Heart right ventricle (tissue), 16 donors: ENCODE data around the gene CNTFR. TPM values are rescaled to one million over a fixed set of nuclear protein-coding genes. Genes with fewer than 3 reads are reported as not detected.

Experiments
- ATAC-seq, 8 donors: fragments of 200-7000 bp; cut with Tn5 transposase; one replicate each; pipeline ENCODE4 v1.9.1; 2020; ENCODE audit warnings: mild to moderate bottlenecking in 8 of 8, moderate library complexity in 8 of 8, moderate number of reproducible peaks in 1 of 8
- DNase-seq, 2 donors: peaks; one replicate each; pipeline ENCODE4 v3.0.0-alpha.2; 2020
- H3K27ac ChIP-seq, 10 donors: fragments of 200-600 bp; sonication (generic) in 2 of 10; one replicate each; pipeline versions ENCODE4 v1.5.0 to v1.8.0; 2020 to 2022; ENCODE audit warnings: mild to moderate bottlenecking in 3 of 10
- H3K27me3 ChIP-seq, 7 donors: fragments of 200-600 bp; one replicate each; pipeline ENCODE4 v1.8.0; 2021 to 2022; ENCODE audit warnings: mild to moderate bottlenecking in 2 of 7
- H3K36me3 ChIP-seq, 9 donors: fragments of 200-600 bp; sonication (generic) in 1 of 9; one replicate each; pipeline versions ENCODE4 v1.5.0 to v1.8.0; 2020 to 2022; ENCODE audit warnings: mild to moderate bottlenecking in 2 of 9
- H3K4me1 ChIP-seq, 9 donors: fragments of 200-600 bp; sonication (generic) in 1 of 9; one replicate each; pipeline versions ENCODE4 v1.5.0 to v1.8.0; 2020 to 2022; ENCODE audit warnings: mild to moderate bottlenecking in 4 of 9
- H3K4me3 ChIP-seq, 10 donors: fragments of 200-600 bp; sonication (generic) in 2 of 10; one replicate each; pipeline versions ENCODE4 v1.5.0 to v1.8.0; 2020 to 2022; ENCODE audit warnings: mild to moderate bottlenecking in 7 of 10, moderate library complexity in 2 of 10
- H3K9me3 ChIP-seq, 11 donors: fragments of 200-600 bp in 10 of 11; sonication (generic) in 2 of 11; one replicate each; pipeline versions ENCODE4 v1.5.0 to v1.8.0; 2013 to 2022; ENCODE audit warnings: mild to moderate bottlenecking in 2 of 11, control low read depth in 1 of 11, moderate library complexity in 1 of 11
- WGBS, 2 donors: extraction: QIAGEN DNeasy Blood & Tissue Kit; methylation state at CpG; one replicate each; pipeline ENCODE4 v1.1.7; 2013; ENCODE audit warnings: inconsistent platforms in 1 of 2; 5-methylcytosine and 5-hydroxymethylcytosine counted together
- intact Hi-C, 10 donors: fragments of 100-400 bp; cut with DNase I; formaldehyde crosslinking; loops; one replicate each; pipeline versions ENCODE4 v1.11.1 to v1.14.2; 2022
- polyA plus RNA-seq, 2 donors: library from polyadenylated mRNA; stranded (reverse); fragments of 200-250 nt; gene quantifications; one replicate each; pipeline ENCODE4 v1.2.3, GENCODE V29; 2013
- total RNA-seq, 10 donors: library from RNA; stranded (reverse); fragmentation: NEBNext Ultra II Directional in 3 of 10; extraction: Animal tissue kit (Norgen Biotek cat#: 25700) in 3 of 10; gene quantifications; one replicate each; pipeline versions ENCODE4 v1.2.1 to v1.2.4, GENCODE V29; 2021 to 2023
- TF ChIP-seq, protein P1 (sequence below), 9 donors: fragments of 200-600 bp; sonication (generic) in 2 of 9; IDR thresholded peaks; one replicate each; pipeline versions ENCODE4 v1.5.0 to v1.8.0; 2021 to 2022; ENCODE audit warnings: antibody characterized with exemption in 9 of 9, mild to moderate bottlenecking in 5 of 9, moderate library complexity in 1 of 9
- donor health status: Arrhythmogenic right ventricular cardiomyopathy.
- donor health status: ischemic (EF 13 %, LVEDD 7.1; RV severe dilation, severe dysfunction).
- donor health status: healthy with polysubstance abuse.
- donor health status: DM: no; HTN: yes; CAD: no.
- donor health status: DM: no; HTN: no; CAD: no.
- donor health status: ischemic (EF 25% LVEDD 6.9; RV normal size, moderate dysfunction).
- donor health status: ischemic (EF 25% LVEDD 5.7; RV mildly dilated, moderate dysfunction).
- donor health status: healthy.
- donor health status: DM: yes; HTN: yes; CAD: no.
- donor health status: Ischemic cardiomyopathy.
- donor health status: ischemic (EF 35%, LVEDD 5.7; RV mildly dilated, moderate dysfunction).
- donor health status: nonischemic (EF 11% LVEDD 7.7; RV severe dilation, severe dysfunction).
- donor health status: DM: yes; HTN: yes; CAD: no.
- donor health status: PGD.
- donor health status: ischemic (EF 29% LVEDD 5.4; RV normal size, mild dysfunction).
- donor health status: nonischemic (EF 23%, LVEDD 6.1; RV moderate dilation, normal function).

Gene CNTFR
- total and polyA plus RNA-seq, 12 donors: 0.76 to 6.2 (median 2.9) TPM

DNA sequence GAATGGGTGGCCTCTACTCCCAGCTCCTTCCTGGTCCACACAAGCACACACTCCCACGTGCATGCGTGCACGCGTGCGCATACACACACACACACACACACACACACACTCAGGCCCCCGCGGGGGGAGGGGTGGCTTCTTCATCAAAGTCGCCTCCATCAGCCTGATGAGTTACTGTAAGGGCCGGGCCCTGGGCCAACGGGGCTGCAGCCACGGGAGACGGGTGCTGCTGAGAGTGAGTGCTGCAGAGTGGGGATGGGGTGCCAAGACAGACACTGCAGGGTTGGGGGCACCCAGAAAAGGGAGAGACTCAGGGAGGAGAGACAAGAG is 18.1 kb downstream of the CNTFR start:
- intact Hi-C loops: no loop called here
- Histone ChIP-seq H3K4me3 (no peak overlapping the region), H3K4me1 (peaks cover 0 to 7% (median 0%) of the 10 kb centered on the region in 9 donors), H3K9me3 (no peaks in the 10 kb centered on the region), H3K27ac (no peak overlapping the region), H3K36me3 (no peaks in the 10 kb centered on the region), H3K27me3 (peaks cover 0 to 13% (median 6%) of the 10 kb centered on the region in 7 donors)
- DNase-seq: peak in 1 of 2 donors; percentile 3
- WGBS, 2 donors: 64 to 71% methylated on average over 12 of the region's 12 CpGs
- peak in 1 of 8 donors; percentile 21 for ATAC-seq
- TF ChIP-seq, protein P1, sequence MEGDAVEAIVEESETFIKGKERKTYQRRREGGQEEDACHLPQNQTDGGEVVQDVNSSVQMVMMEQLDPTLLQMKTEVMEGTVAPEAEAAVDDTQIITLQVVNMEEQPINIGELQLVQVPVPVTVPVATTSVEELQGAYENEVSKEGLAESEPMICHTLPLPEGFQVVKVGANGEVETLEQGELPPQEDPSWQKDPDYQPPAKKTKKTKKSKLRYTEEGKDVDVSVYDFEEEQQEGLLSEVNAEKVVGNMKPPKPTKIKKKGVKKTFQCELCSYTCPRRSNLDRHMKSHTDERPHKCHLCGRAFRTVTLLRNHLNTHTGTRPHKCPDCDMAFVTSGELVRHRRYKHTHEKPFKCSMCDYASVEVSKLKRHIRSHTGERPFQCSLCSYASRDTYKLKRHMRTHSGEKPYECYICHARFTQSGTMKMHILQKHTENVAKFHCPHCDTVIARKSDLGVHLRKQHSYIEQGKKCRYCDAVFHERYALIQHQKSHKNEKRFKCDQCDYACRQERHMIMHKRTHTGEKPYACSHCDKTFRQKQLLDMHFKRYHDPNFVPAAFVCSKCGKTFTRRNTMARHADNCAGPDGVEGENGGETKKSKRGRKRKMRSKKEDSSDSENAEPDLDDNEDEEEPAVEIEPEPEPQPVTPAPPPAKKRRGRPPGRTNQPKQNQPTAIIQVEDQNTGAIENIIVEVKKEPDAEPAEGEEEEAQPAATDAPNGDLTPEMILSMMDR (IDR thresholded peaks at IDR 0.05): no peak

DNA sequence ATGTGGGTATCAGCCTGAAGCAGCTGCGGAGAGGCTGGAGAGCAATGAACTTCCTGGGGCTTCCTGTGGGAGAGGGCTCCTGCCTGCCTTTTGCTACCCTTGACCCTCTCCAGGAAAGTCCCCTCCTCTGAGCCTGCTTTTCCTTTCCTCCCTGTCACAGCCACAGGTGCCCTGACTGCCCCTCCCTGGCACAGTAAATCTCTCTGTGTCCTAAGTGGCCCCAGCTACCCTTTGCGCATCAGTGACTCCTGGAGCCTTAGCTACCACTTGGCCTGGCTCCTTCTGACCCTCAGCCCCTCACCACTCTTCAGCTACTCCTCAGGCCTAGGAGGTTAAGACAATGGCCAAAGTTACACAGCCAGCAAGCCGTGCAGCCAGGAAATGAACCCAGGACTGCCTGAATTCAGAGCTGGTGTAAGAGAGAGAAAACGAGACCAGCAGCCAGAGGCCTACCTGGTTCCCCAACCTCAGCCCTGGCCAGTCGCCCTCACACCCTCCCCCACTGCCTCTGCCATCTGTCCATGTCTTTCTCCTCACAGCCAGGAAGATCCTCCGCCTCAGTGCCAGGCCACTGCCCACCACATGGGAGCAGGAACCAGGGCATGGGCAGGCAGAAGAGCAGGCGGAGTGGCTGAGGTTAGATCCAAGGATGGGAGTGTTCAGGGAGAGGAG is 18.6 kb downstream of the CNTFR start:
- Histone ChIP-seq H3K36me3 (no peaks in the 10 kb centered on the region), H3K9me3 (no peaks in the 10 kb centered on the region), H3K4me3 (no peak overlapping the region), H3K4me1 (peaks cover 0 to 7% (median 0%) of the 10 kb centered on the region in 9 donors), H3K27ac (no peak overlapping the region), H3K27me3 (peaks cover 0 to 18% (median 6%) of the 10 kb centered on the region in 7 donors)
- DNase-seq (peak in 1 of 2 donors; percentile 2), ATAC-seq (peak in 2 of 8 donors; percentile 13)
- TF ChIP-seq, protein P1 (IDR thresholded peaks at IDR 0.05): no peak
- intact Hi-C loops: no loop called here
- 84 to 87% methylated on average over 7 of the region's 7 CpGs for WGBS, 2 donors

DNA sequence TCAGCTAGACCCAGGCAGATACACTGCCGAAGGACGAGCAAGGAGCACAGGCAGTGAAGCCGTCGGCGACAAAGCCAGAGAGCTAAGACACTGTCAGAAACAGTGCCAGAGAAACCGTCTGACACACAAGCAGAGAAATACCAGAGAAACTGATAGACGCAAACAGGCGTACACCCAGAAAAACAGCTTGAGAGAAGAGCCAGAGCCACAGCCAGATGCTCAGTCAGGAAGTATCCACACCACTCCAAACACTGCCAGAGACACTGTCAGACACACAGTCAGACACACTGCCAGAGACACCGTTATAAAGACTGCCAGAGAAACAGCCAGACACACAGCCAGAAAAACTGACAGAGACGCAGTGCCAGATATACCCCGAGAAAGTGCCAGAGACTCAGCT is 19.1 kb downstream of the CNTFR start:
- H3K36me3 ChIP-seq: no peaks in the 10 kb centered on the region
- ATAC-seq (peak in 2 of 8 donors; percentile 25 to 36), DNase-seq (no peak)
- no peak overlapping the region for H3K4me3 ChIP-seq
- TF ChIP-seq, protein P1 (IDR thresholded peaks at IDR 0.05): no peak
- WGBS, 2 donors: 46 to 51% methylated on average over 11 of the region's 11 CpGs
- intact Hi-C loops: no loop called here
- H3K9me3 ChIP-seq: no peaks in the 10 kb centered on the region
- peaks cover 0 to 20% (median 6%) of the 10 kb centered on the region in 7 donors for H3K27me3 ChIP-seq
- H3K4me1 ChIP-seq: peaks cover 0 to 7% (median 0%) of the 10 kb centered on the region in 9 donors
- H3K27ac ChIP-seq: no peak overlapping the region

DNA sequence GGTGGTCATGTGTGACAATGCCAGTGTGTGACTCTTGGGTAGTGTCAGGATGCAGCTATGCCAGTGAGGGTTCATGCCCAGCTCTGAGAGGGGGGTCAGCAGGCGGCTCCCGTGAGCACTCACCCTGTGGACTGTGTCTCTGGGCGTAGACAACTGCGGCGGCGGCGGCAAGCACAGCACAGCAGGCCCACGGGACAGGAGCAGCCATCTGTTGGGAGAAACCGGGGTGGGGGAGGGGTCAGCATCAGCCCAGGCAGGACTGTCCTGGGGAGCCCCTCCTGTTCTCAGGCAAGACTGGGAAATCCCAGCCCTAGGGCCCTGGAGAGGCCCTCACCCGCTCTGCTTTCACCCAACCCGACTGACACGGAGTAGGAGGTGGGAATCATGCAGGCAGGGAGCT is 20.8 kb downstream of the CNTFR start:
- intact Hi-C loops: no loop called here
- Histone ChIP-seq H3K36me3 (no peaks in the 10 kb centered on the region), H3K27ac (no peak overlapping the region), H3K27me3 (peaks cover 0 to 13% (median 6%) of the 10 kb centered on the region in 7 donors), H3K4me1 (peaks cover 0 to 7% (median 0%) of the 10 kb centered on the region in 9 donors), H3K4me3 (no peak overlapping the region), H3K9me3 (no peaks in the 10 kb centered on the region)
- TF ChIP-seq, protein P1 (IDR thresholded peaks at IDR 0.05): no peak
- ATAC-seq (no peak), DNase-seq (peak in 1 of 2 donors; percentile 8)
- WGBS, 2 donors: 70 to 74% methylated on average over 12 of the region's 12 CpGs
